Activated CD8-positive, alpha-beta T cell treated with anti-CD3 and anti-CD28 coated beads for 36 hours (primary cell): Measurements from ENCODE around the gene SLC35F3. TPM values are rescaled to one million over a fixed set of nuclear protein-coding genes. Genes with fewer than 3 reads are reported as not detected.
A peak's percentile ranks its signal among the peaks of the same experiment; 100 is the strongest.

ENCODE experiments used
- ATAC-seq: fragments of 200-7000 bp; cut with Tn5 transposase; one replicate; pipeline ENCODE4 v1.10.0; 2021; ENCODE audit warnings: mild to moderate bottlenecking, moderate library complexity
- CTCF ChIA-PET: fragments of 350-600 bp; sonication (Branson Sonifier 250); formaldehyde crosslinking; loops from one replicate; lab custom pipeline; 2021; ENCODE audit warnings: antibody characterized with exemption; lab: Charles Lee
- POLR2A ChIA-PET: fragments of 350-600 bp; sonication (Branson Sonifier 250); formaldehyde crosslinking; loops from one replicate; lab custom pipeline; 2021; ENCODE audit warnings: antibody characterized with exemption; lab: Charles Lee
- DNase-seq: peaks from one replicate; pipeline ENCODE4 v3.0.0-alpha.2; 2020
- H3K27ac Mint-ChIP-seq: one replicate; pipeline ENCODE4 v1.8.0; 2021; ENCODE audit warnings: mild to moderate bottlenecking, mixed read lengths
- H3K27me3 Mint-ChIP-seq: one replicate; pipeline ENCODE4 v1.8.0; 2021; ENCODE audit warnings: mixed read lengths
- H3K36me3 Mint-ChIP-seq: one replicate; pipeline ENCODE4 v1.8.0; 2021; ENCODE audit warnings: low read depth, mixed read lengths
- H3K4me1 Mint-ChIP-seq: one replicate; pipeline ENCODE4 v1.8.0; 2021; ENCODE audit warnings: low read depth, mixed read lengths
- H3K4me3 Mint-ChIP-seq: one replicate; pipeline ENCODE4 v1.8.0; 2021; ENCODE audit warnings: mild to moderate bottlenecking, moderate library complexity, mixed read lengths
- H3K9me3 Mint-ChIP-seq: one replicate; pipeline ENCODE4 v1.8.0; 2021; ENCODE audit warnings: mixed read lengths
- intact Hi-C: fragments of 100-400 bp; cut with micrococcal nuclease; formaldehyde crosslinking; loops from one replicate; pipeline ENCODE4 v1.10.0; 2022
- total RNA-seq, 2 experiments: library from RNA; stranded (reverse); gene quantifications; one replicate each; pipeline ENCODE4 v1.2.3, GENCODE V29; 2021
- TF ChIP-seq, protein P1 (sequence below): fragments of 200-600 bp; IDR thresholded peaks from one replicate; pipeline ENCODE4 v1.8.0; 2022; ENCODE audit warnings: antibody characterized with exemption, mild to moderate bottlenecking

Gene SLC35F3
- total RNA-seq, 2 experiments from 2014 or later, result 3.1 to 3.5 TPM

DNA sequence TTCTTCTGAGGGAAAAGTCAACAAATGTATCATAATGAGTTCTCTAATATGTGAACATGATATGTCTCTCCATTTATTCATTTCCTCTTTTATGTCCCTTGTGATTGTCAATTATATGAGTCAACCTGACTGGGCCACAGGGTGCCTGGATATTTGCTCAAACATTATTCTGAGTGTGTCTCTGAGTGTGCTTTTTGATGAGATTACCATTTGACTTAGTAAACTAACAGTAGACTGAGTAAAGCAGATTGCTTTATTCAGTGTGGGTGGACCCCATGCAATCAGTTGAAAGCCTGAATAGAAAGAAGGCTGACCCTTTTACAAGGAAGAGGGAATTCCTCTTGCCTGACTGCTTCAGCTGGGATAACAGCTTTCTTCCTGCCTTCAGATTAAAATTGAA is 142.6 kb downstream of the SLC35F3 start:
- H3K4me1 Mint-ChIP-seq, result no peaks in the 10 kb centered on the region
- no peak overlapping the region for H3K27ac Mint-ChIP-seq
- no peaks in the 10 kb centered on the region for H3K36me3 Mint-ChIP-seq
- POLR2A ChIA-PET, result no interaction called here
- peaks cover 4% of the 10 kb centered on the region for H3K27me3 Mint-ChIP-seq
- intact Hi-C loops, result no loop called here
- ATAC-seq (no peak), DNase-seq (no peak)
- H3K9me3 Mint-ChIP-seq, result peaks cover 7% of the 10 kb centered on the region
- CTCF ChIA-PET, result interaction anchor here (1.0 kb wide), 1 partner anchor 602 kb away, joined by 3 read pairs; no protein-coding TSS in a partner anchor
- H3K4me3 Mint-ChIP-seq, result no peak overlapping the region
- TF ChIP-seq, protein P1, sequence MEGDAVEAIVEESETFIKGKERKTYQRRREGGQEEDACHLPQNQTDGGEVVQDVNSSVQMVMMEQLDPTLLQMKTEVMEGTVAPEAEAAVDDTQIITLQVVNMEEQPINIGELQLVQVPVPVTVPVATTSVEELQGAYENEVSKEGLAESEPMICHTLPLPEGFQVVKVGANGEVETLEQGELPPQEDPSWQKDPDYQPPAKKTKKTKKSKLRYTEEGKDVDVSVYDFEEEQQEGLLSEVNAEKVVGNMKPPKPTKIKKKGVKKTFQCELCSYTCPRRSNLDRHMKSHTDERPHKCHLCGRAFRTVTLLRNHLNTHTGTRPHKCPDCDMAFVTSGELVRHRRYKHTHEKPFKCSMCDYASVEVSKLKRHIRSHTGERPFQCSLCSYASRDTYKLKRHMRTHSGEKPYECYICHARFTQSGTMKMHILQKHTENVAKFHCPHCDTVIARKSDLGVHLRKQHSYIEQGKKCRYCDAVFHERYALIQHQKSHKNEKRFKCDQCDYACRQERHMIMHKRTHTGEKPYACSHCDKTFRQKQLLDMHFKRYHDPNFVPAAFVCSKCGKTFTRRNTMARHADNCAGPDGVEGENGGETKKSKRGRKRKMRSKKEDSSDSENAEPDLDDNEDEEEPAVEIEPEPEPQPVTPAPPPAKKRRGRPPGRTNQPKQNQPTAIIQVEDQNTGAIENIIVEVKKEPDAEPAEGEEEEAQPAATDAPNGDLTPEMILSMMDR, result no peak

DNA sequence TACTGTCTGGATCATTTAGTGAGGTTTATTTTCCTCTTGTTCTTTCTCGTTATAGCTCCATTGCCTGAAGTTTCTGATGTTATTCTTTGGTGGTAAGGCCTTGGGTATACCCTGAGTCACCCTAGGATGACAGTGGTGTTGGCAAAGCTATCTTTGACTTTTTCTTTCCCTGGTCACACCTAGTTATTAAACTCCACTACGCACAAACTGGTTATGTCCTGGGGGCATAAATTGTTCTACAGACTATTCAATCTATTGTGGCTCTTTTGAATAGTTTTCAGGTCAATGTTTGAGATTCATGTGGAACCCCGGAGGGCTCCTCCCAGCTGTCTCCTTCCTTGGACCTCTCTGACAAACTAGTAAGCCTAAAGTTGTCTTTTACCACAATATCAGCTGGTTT is 157.7 kb downstream of the SLC35F3 start:
- Mint-ChIP-seq H3K36me3 (no peaks in the 10 kb centered on the region), H3K27me3 (peaks cover 6% of the 10 kb centered on the region), H3K27ac (no peak overlapping the region), H3K4me1 (no peaks in the 10 kb centered on the region), H3K4me3 (no peak overlapping the region), H3K9me3 (peaks cover 8% of the 10 kb centered on the region)
- POLR2A ChIA-PET, result no interaction called here
- CTCF ChIA-PET, result interaction anchor here (1.4 kb wide), 1 partner anchor 669 kb away, joined by 4 read pairs; no protein-coding TSS in a partner anchor
- DNase-seq (no peak), ATAC-seq (no peak)
- intact Hi-C loops, result no loop called here
- TF ChIP-seq, protein P1, result no peak

DNA sequence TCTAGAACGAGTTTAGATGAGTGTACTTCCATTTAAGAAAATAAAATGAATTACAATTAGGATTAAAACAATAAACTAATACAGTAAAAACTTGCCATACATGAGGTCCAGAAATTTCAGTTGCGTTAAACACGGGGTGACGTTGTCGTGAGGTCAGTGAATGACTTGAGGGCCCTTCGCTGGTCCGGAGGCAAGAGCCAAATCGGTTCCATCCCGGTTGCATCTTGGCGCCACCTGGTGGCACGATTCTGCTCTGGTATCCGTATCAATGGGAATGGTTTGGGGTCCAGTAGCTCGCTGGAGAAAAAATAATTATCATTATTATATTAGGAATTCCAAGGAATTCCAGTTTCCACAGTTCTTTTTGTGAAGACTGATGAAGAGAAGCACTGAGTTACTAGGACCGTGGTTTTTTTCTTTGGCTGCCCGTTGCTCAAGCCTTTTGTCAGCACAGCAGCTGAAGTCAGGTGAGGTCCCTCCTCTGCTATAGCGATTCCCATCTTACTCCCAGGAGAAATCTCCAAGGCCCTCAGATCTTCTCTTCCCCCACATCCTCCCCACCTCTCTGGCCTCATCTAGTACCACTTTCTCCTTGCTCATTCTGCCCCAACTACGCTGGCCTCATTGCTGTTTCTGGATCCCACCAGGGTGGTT is 161.4 kb downstream of the SLC35F3 start:
- Mint-ChIP-seq H3K9me3 (peaks cover 8% of the 10 kb centered on the region), H3K4me1 (no peaks in the 10 kb centered on the region), H3K27ac (no peak overlapping the region), H3K27me3 (peaks cover 3% of the 10 kb centered on the region), H3K4me3 (no peak overlapping the region), H3K36me3 (no peaks in the 10 kb centered on the region)
- no peak for ATAC-seq
- POLR2A ChIA-PET, result no interaction called here
- peak; percentile 86 for DNase-seq
- TF ChIP-seq, protein P1, result peak; percentile 78
- CTCF ChIA-PET, result interaction anchor here (0.6 to 3.8 kb wide), 17 partner anchors 10 to 760 kb away, joined by 3 to 26 read pairs (median 3); no protein-coding TSS in a partner anchor
- intact Hi-C loops, result loop anchor here (5.0 kb wide), 1 partner anchor 764 kb away; no protein-coding TSS in a partner anchor

DNA sequence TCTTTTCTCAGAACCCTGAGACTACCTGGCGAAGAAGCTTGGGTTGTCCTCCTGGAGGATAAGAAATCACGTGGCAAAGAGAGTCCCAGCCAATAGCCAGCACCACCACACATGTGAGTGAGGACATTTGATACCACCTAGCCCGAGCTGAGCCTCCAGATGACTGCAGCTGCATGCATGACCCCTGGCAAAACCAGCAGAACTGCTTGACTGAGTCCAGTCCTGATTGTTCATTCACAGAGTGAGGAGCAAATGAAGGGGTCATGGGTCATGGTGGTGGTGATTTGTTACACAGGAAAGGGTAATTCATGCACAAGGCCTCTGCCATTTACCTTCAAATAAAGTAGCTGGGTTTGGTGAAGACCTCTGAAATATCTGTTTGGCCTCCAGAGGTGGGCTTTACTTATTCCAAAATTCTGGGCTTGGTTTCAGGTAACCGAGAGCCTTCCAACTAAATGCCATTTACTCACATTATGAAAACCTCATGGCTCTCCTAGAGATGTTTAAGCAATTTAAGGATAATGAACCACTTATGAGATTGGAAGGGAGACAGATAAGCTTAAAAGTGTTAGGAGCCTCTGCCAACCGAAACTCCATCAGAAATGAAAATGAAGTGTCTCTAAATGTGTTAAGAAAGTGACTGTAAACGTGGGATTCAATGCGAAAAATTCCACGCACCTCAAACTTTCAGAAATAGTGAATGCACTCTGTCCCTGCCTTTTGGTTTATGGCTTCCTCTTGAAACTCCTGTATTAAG is 163.3 kb downstream of the SLC35F3 start:
- CTCF ChIA-PET, result interaction anchor here (1.3 to 3.8 kb wide), 4 partner anchors 8 to 674 kb away, joined by 3 to 26 read pairs (median 6); no protein-coding TSS in a partner anchor
- no peak for ATAC-seq
- TF ChIP-seq, protein P1, result no peak
- Mint-ChIP-seq H3K27me3 (peaks cover 3% of the 10 kb centered on the region), H3K4me1 (no peaks in the 10 kb centered on the region), H3K4me3 (no peak overlapping the region), H3K27ac (no peak overlapping the region), H3K9me3 (no peaks in the 10 kb centered on the region), H3K36me3 (no peaks in the 10 kb centered on the region)
- POLR2A ChIA-PET, result no interaction called here
- intact Hi-C loops, result loop anchor here (5.0 kb wide), 1 partner anchor 765 kb away; no protein-coding TSS in a partner anchor
- no peak for DNase-seq

DNA sequence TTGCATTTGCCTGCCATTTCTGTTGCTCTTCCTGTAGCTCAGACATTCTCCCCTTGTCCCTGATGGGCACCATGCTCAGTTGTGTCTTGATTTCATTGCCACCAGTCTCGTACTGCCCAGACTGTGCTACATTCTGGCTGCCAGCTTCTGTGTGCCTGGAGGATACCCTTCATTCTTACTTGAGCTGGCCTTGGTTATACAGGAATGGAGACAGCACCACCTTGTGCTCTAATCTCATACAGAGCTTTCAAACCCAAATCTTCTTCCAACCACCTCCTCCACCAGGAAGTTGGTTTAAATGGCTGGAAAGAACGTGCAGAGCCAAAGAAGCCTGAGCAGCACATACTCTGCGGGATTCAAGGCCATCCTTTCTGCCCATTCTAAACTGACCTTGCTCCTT is 165.3 kb downstream of the SLC35F3 start:
- Mint-ChIP-seq H3K4me1 (no peaks in the 10 kb centered on the region), H3K36me3 (no peaks in the 10 kb centered on the region), H3K27me3 (peaks cover 2% of the 10 kb centered on the region), H3K4me3 (no peak overlapping the region), H3K27ac (no peak overlapping the region), H3K9me3 (no peaks in the 10 kb centered on the region)
- TF ChIP-seq, protein P1, result no peak
- CTCF ChIA-PET, result no interaction called here
- intact Hi-C loops, result loop anchor here (5.0 kb wide), 1 partner anchor 767 kb away; no protein-coding TSS in a partner anchor
- no peak for ATAC-seq
- no peak for DNase-seq
- POLR2A ChIA-PET, result no interaction called here
